ENCODE data around the gene SYT7.
A peak's percentile ranks its signal among the peaks of the same experiment; 100 is the strongest.
"Not testable (repeated sequence)": the region's sequence is repeated elsewhere in the genome, so short reads cannot be mapped to it uniquely, and the experiment has no call there.

SYT7 gene

GRCh38 chr11:61581030-61581928 lies at the start of gene SYT7:
TSS of gene SYT7 (minus strand) at chr11:61581076. CDS start at chr11:61580820, 256 bp downstream.
- peak; percentile 98 for DNase-seq (ENCODE audit: low spot score)

GRCh38 chr11:61630089-61630488 lies 49.2 kb upstream of the SYT7 start:
- DNase-seq (ENCODE audit: low spot score): no peak

GRCh38 chr11:61629082-61629833 lies 48.4 kb upstream of the SYT7 start:
- no peak for DNase-seq (ENCODE audit: low spot score)

- DNase-seq (ENCODE audit: low spot score): no peak
These were observed 47.7 kb upstream of the SYT7 start for GRCh38 chr11:61628662-61628970.

- DNase-seq (ENCODE audit: low spot score): peak; percentile 81
These were observed 47.2 kb upstream of the SYT7 start for GRCh38 chr11:61627850-61628661.

GRCh38 chr11:61626580-61627380 lies 45.9 kb upstream of the SYT7 start:
- DNase-seq (ENCODE audit: low spot score): no peak

GRCh38 chr11:61625525-61625924 lies 44.6 kb upstream of the SYT7 start:
- DNase-seq (ENCODE audit: low spot score): no peak

- no peak for DNase-seq (ENCODE audit: low spot score)
These were observed 41.2 kb upstream of the SYT7 start for GRCh38 chr11:61621917-61622585.

GRCh38 chr11:61619471-61620226 lies 38.8 kb upstream of the SYT7 start:
- DNase-seq (ENCODE audit: low spot score): no peak

- no peak for DNase-seq (ENCODE audit: low spot score)
These were observed 38.1 kb upstream of the SYT7 start for GRCh38 chr11:61618978-61619377.

- no peak for DNase-seq (ENCODE audit: low spot score)
These were observed 36.6 kb upstream of the SYT7 start for GRCh38 chr11:61617515-61617914.

- DNase-seq (ENCODE audit: low spot score): no peak
These were observed 35.6 kb upstream of the SYT7 start for GRCh38 chr11:61616434-61616833.

GRCh38 chr11:61614782-61615181 lies 33.9 kb upstream of the SYT7 start:
- not testable (repeated sequence) for DNase-seq (ENCODE audit: low spot score)

GRCh38 chr11:61613870-61614269 lies 33.0 kb upstream of the SYT7 start:
- no peak for DNase-seq (ENCODE audit: low spot score)

- DNase-seq (ENCODE audit: low spot score): no peak
These were observed 32.2 kb upstream of the SYT7 start for GRCh38 chr11:61613051-61613450.

- no peak for DNase-seq (ENCODE audit: low spot score)
These were observed 30.4 kb upstream of the SYT7 start for GRCh38 chr11:61611309-61611708.

- no peak for DNase-seq (ENCODE audit: low spot score)
These were observed 30.0 kb upstream of the SYT7 start for GRCh38 chr11:61610905-61611304.

GRCh38 chr11:61609980-61610366 lies 29.1 kb upstream of the SYT7 start:
- no peak for DNase-seq (ENCODE audit: low spot score)

GRCh38 chr11:61609000-61609979 lies 28.4 kb upstream of the SYT7 start:
- no peak for DNase-seq (ENCODE audit: low spot score)

All from AG08396 (cell line).